ENCODE results near the gene ERC2.

Gene ERC2

DNA sequence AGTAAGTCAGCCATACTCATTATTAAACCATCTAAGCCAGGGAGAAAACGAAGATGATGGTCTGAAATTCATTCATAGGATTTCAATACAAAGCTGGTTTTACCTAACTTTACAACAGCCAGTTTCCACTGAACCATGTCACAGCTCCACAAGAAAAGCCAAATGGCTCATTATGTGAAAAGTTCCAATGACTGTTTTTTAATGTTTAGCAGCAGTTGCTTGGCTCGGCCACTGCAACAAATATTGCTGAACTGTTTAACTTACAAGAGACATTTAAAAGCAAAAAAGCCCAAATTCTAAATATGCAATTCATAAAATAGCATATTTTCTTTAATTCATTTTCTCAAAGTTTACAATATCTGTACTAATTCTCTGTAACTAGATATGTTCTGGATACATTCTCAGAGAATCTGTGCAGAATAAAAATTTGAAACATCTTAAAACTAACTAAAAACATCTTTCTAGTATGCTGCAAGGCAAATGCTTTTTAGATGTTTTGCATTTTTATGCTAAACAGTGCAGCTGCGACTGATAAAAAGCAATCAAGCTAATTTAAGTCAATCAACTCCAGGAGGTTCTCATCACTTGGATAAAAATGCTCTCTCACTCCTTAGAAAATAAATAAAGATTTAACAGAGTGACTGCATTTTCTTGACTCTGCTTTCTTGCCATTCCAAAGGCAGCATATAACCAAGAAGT is 356.5 kb downstream of the ERC2 start:
- TF ChIP-seq, protein P1, sequence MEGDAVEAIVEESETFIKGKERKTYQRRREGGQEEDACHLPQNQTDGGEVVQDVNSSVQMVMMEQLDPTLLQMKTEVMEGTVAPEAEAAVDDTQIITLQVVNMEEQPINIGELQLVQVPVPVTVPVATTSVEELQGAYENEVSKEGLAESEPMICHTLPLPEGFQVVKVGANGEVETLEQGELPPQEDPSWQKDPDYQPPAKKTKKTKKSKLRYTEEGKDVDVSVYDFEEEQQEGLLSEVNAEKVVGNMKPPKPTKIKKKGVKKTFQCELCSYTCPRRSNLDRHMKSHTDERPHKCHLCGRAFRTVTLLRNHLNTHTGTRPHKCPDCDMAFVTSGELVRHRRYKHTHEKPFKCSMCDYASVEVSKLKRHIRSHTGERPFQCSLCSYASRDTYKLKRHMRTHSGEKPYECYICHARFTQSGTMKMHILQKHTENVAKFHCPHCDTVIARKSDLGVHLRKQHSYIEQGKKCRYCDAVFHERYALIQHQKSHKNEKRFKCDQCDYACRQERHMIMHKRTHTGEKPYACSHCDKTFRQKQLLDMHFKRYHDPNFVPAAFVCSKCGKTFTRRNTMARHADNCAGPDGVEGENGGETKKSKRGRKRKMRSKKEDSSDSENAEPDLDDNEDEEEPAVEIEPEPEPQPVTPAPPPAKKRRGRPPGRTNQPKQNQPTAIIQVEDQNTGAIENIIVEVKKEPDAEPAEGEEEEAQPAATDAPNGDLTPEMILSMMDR (IDR thresholded peaks at IDR 0.05; ENCODE audit: control insufficient read depth, extremely low read depth, insufficient read depth) = no peak
- no peak overlapping the region for H3K4me3 ChIP-seq (ENCODE audit: low read depth, low read length)
- DNase-seq (ENCODE audit: low read depth) = no peak

DNA sequence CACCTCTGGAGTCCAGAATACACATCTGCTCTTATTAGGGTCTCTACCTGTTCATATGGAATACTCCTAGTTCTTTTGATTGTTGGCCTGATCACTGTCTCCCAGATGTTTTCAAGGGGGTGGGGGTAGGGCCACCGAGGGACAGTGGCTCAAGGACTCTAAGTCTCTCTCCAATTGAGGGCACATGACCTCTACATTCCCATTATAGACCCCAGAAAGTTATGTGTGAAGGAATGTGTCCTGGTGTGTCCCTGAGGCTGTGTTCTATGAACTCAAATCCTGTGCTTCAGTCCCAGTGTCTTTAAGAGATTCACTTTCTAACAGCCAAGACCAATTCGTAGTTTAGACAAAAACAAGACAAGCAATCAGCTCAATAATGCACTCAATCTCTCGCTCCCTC is 357.4 kb downstream of the ERC2 start:
- no peak for DNase-seq (ENCODE audit: low read depth)
- TF ChIP-seq, protein P1 (IDR thresholded peaks at IDR 0.05; ENCODE audit: control insufficient read depth, extremely low read depth, insufficient read depth) = no peak
- no peak overlapping the region for H3K4me3 ChIP-seq (ENCODE audit: low read depth, low read length)

DNA sequence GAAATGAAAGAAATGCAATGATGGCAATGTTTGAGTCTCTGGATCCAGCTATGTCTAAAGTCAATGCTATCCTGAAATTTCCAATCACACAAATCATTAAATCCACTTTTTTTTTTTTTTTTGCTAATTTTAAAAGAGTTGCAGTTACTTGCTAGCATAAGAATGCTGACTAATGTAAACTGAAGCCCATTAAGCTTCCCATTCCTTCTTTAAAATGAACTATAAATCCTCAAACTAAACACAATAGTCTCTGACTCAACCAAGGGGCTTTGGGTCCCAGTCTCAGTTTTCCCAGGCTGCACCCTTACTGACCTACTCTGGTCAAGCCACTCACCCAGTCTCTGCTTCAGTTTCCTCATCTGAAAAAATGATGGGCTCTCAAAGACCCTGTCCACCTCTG is 361.1 kb downstream of the ERC2 start:
- TF ChIP-seq, protein P1 (IDR thresholded peaks at IDR 0.05; ENCODE audit: control insufficient read depth, extremely low read depth, insufficient read depth) = no peak
- DNase-seq (ENCODE audit: low read depth) = no peak
- H3K4me3 ChIP-seq (ENCODE audit: low read depth, low read length) = no peak overlapping the region

DNA sequence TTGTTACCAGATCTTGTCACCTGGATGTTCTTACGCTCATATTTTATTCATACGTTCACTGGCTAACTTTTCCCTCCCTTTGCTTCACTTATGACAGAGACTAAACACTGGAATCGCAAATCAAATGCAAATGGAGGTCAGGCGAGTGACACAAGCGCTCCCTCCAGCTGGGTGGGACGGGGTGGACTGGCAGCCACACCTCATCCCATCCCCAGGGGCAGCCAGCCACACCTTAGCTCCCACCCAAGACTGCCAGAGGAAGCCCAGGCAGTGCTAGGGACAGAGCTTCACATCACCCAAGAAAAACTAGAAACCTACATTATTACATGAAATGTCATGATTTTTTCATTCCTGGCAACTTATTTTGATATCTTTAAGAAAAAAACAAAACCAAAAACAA is 366.2 kb downstream of the ERC2 start:
- no peak overlapping the region for H3K4me3 ChIP-seq (ENCODE audit: low read depth, low read length)
- no peak for DNase-seq (ENCODE audit: low read depth)
- TF ChIP-seq, protein P1 (IDR thresholded peaks at IDR 0.05; ENCODE audit: control insufficient read depth, extremely low read depth, insufficient read depth) = no peak

DNA sequence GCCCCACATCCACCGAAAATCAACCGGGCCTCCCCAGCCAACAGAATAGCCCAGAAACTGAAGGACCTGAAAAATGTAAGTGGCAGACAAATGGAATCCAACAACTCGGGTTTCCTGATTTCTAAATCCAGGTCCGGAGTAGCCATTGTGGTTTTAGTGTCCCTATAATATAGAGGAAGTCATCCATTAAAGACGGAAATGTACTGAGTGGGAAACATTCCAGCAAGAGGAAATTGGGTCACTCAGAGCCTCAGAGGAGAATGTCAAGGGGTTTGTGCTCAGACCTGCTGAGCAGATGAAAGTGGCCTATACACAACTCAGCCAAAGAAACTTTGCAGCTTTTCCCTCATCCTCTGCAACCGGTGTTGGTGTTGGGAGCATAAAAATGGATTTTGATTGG is 366.7 kb downstream of the ERC2 start:
- no peak overlapping the region for H3K4me3 ChIP-seq (ENCODE audit: low read depth, low read length)
- no peak for DNase-seq (ENCODE audit: low read depth)
- TF ChIP-seq, protein P1 (IDR thresholded peaks at IDR 0.05; ENCODE audit: control insufficient read depth, extremely low read depth, insufficient read depth) = no peak

DNA sequence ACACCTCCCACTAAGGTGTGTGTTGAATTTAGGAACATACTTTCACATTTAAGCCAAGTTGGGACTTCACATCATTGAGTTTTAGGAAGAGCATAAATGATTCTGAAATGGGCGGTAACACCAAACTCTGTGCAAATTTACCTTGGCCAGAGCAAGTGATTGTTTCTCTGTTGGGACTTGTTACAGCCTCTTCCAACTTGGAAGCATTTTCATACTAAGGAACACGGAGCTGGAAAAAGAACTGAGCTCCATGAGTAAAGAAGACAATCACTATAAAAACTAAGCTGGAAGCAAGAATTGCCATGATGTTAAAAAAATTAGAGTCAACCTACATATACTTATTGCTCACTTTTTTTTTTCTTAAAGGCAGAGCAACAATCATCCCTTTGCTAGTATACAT is 371.3 kb downstream of the ERC2 start:
- no peak for DNase-seq (ENCODE audit: low read depth)
- TF ChIP-seq, protein P1 (IDR thresholded peaks at IDR 0.05; ENCODE audit: control insufficient read depth, extremely low read depth, insufficient read depth) = no peak
- H3K4me3 ChIP-seq (ENCODE audit: low read depth, low read length) = no peak overlapping the region

DNA sequence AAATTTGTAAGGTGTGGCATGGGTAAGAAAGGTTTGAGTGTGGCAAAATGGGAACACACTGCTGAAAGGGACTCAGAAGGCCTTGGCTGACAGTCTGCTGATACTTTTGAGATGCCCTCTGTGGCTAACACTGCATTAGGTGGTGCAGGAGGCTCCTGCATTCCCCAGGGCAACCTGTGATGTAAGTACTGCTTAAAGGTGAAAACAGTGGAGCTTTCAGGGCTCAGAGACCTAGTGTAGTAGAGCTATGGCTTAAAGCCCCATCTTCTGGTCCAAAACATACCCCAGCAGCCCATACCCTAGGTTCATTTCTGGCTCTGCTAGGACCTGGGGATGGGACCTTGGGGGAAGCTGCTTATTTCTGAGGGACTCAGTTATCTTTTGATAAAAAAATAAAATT is 374.1 kb downstream of the ERC2 start:
- no peak overlapping the region for H3K4me3 ChIP-seq (ENCODE audit: low read depth, low read length)
- DNase-seq (ENCODE audit: low read depth) = no peak
- TF ChIP-seq, protein P1 (IDR thresholded peaks at IDR 0.05; ENCODE audit: control insufficient read depth, extremely low read depth, insufficient read depth) = no peak

All from LNCaP clone FGC (cell line).